Stimulated activated CD4-positive, alpha-beta T cell treated with anti-CD3 and anti-CD28 coated beads, Interleukin-4, amount 100 ng/mL, for 48 hours (primary cell): ENCODE measurements around the gene OSGEP.
A peak's percentile ranks its signal among the peaks of the same experiment; 100 is the strongest.

Experiments
- DNase-seq, 2 donors: peaks; one replicate each; pipeline ENCODE4 v3.0.0-alpha.2; 2020; ENCODE audit warnings: low read depth in 2 of 2

Gene OSGEP

GRCh38 chr14:20454516-20455354 lies at the start of gene OSGEP, which contains the start of gene APEX1:
Gene OSGEP, minus strand, starts transcription at chr14:20454812. Its CDS starts 129 bp downstream, at chr14:20454683.
Gene APEX1, plus strand, starts transcription at chr14:20455226. Its CDS starts 420 bp downstream, at chr14:20455646.
- peak; percentile 95 to 97 for DNase-seq

DNA sequence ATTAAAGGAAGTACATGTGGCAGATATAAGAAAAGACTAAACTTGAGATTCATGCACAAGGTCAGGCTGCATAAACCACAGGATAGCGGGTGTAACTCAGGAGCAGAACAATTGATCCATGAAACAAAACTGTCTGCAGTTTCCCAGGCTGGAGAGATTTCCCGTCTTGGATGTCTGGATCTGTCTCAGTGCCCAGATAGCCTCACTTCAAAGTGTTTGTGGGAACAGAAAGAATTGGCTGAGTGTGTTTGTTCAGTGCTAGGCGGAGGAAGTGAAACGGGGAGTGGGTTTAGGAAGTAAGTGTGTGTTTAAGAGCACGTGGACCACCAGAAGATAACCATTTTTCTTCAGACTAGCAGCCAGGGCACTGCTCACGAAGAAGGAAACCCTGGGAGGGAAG lies 49.3 kb upstream of the OSGEP start:
- no peak for DNase-seq

- no peak for DNase-seq
These were observed 46.7 kb upstream of the OSGEP start for GRCh38 chr14:20501346-20501745.

GRCh38 chr14:20499881-20500280 lies 45.3 kb upstream of the OSGEP start:
- DNase-seq = no peak

GRCh38 chr14:20499108-20499507 lies 44.5 kb upstream of the OSGEP start:
- no peak for DNase-seq

GRCh38 chr14:20498622-20499021 lies 44.0 kb upstream of the OSGEP start:
- DNase-seq = no peak

DNA sequence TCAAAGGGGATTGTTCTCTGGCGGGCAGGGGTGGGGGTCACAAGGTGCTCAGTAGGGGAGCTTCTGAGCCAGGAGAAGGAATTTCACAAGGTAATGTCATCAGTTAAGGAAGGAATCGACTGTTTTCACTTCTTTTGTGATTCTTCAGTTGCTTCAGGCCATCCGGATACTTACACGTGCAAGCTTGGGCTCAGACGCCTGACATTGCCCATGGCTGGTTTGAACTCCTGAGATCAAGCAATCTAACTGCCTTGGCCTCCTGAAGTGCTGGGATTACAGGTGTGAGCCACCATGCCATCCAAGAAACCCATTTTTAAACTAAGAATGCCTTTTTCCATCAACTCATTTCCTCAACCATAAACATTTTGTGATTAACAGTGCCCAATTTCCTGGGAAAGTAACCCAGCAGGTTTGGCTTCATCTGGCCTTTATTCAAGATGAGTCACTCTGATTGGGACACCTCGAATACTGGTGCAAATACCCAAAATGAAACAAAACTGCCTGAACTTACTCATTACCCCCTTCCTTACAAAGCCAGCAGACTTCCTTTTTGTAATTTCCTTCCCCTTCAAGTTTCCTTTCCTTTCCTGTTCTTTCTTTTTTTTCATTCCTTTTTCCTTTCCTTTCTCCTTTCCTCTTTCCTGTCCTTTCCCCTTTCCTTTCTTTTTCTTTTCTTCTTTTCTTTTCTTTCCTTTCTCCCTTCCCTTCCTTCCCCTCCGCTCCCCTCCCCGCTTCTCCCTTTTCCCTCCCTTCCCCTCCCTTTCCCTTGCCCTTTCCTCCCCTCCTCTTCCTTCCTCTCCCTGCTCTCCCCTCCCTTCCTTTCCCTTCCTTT lies 40.5 kb upstream of the OSGEP start:
- DNase-seq = no peak

GRCh38 chr14:20493634-20494033 lies 39.0 kb upstream of the OSGEP start:
- no peak for DNase-seq

- no peak for DNase-seq
These were observed 37.9 kb upstream of the OSGEP start for GRCh38 chr14:20492486-20492885.

- no peak for DNase-seq
These were observed 36.0 kb upstream of the OSGEP start for GRCh38 chr14:20490563-20490962.

DNA sequence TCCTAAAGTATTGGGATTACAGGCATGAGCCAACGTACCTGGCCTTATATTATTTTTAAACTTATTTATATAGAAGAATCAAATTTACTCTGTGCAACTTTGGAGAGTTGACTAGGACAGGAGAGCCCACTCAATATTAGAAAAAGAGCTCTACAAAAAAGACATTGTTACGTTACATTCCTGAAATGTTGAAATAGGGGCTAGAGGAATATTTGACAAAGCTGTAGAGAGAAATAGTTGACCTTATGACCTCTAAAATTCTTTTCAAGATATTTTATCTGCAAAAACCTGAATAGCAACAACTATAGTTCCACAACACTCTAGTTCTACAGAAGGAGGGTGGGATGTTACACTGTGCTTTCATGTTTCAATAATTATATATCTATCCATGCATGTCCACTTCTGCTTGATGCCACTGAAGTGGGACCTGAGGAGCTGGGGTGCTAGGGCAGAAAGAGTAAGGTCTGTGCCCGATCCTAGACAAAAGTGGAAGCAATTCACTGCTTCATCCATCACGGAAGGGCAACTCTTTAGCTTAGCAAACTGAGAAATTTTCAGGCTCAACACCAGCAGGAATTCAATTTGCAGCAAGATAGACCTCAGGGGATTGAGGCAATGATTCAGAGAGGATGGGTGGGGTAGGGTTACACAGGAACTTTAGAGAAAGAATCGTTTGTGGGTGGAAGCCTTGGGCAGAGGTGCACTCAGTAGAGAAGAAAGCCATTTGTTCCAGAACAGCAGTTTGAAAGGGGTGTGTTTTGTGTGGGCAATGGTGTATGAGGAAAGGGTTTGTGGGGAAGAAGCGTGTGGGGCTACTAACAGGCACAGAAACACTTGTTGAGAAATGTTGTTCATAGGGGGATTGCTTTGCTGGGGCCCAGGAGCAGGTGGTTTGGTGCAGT lies 34.7 kb upstream of the OSGEP start:
- DNase-seq = no peak

DNA sequence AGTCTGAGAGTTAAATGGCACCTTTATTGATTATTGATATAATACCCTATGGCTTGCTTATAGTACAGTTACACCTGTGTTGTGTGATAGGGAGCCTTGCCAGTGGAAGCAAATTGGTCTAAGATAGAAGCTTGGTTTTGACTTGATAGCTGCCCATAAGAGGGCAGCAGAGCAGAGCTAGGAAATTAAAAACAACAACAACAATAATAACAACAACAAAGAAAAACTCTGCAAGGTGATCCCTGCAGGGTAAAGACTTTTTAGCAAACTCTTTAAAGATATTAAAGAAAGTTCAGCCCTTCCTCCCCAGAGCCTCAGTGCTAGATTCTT lies 32.7 kb upstream of the OSGEP start:
- DNase-seq = no peak

- no peak for DNase-seq
These were observed 32.2 kb upstream of the OSGEP start for GRCh38 chr14:20486684-20487395.

DNA sequence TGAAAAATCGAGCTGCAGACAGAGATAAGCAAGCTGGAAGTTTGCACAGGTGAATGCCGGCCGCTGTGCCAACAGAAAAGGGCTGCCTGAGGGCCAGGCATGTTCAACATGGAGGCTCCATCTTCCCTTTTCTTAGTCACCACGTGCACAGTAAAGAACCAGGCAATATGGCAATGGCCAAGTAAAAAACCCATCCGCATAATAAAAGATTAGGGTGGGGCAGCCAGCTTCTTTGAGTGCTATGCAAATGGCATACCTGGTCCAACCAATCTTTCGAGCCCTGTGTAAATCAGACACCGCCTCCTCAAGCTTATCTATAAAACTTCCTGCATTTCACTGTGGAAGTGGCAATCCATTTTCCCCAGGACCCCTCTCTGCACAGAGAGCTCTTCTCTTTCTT lies 31.3 kb upstream of the OSGEP start:
- no peak for DNase-seq

GRCh38 chr14:20482382-20482781 lies 27.8 kb upstream of the OSGEP start:
- no peak for DNase-seq

- no peak for DNase-seq
These were observed 24.3 kb upstream of the OSGEP start for GRCh38 chr14:20478894-20479293.

DNA sequence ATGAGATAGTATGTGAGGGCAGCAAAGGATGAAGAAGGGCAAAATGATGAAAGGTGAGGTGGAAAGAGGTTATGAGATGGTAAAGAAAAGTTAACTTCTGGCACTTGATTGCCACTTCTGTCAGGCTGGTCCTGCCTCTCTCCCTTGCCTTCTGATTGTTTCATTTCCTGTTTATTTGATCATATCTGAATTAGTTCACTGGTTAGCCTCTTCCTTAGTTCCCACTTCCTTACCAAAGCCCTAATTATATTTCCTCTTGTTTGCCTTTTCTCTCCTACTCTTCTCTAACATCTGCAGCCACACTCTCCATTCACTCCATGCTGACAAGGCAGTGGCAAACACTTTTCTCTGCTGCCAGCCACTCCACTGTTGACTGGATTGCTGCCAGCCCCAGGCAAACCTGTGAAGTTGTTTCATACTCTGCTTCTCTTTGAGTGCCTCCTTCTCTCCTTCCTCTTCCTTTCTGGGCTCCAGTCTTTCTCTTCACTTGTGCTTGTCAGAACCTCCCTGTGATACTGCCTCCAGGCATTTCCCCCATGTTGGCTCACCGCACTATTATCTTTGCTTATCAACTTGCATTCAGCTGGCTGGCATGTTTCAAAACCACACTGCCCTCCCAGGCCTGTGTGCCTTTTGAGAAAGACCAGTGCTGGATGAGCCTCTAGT lies 22.7 kb upstream of the OSGEP start:
- DNase-seq = no peak

GRCh38 chr14:20476776-20477175 lies 22.2 kb upstream of the OSGEP start:
- no peak for DNase-seq

DNA sequence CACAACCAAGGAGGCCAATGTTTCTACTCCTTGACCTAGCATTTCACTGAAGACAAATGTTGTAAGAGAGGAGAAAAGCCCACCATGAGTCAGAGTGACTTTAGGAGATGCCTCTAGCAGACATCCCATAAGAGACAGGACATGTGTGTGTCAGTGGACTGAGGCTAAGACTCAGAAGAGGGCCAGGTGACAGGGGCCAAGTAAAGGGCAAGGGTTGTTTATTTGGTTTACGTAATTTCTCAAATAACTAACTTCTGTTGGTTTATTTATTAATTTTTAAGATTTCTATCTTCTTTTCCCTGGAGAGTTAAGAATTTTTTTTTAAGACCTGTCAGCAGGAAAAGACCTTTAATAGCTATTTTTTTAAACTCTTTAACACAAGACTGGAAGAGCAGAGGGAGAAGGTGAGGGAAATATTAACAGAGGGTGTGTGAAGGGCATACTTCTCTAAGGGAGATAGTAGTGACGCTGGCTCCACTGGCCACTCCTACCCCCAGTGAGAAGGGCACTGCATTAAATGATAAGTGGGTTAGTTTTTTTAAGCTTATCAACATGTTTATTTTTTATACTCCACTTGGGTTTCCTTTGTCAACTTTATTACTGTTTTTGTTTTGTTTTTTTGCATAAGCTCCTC lies 18.0 kb upstream of the OSGEP start:
- DNase-seq = no peak

- DNase-seq = no peak
These were observed 15.9 kb upstream of the OSGEP start for GRCh38 chr14:20470603-20470901.
